Astrocyte of the spinal cord (primary cell): ENCODE results near the gene CNDP2.

Experiments used
- DNase-seq: peaks from one replicate; pipeline ENCODE4 v3.0.0; 2011; ENCODE audit warnings: low read depth, low spot score
- H3K4me3 ChIP-seq: 2 replicates; pipeline ENCODE4 v1.5.1; 2011; ENCODE audit warnings: low read depth, mild to moderate bottlenecking, low read length, moderate library complexity
- CTCF ChIP-seq: IDR thresholded peaks from 2 replicates; pipeline ENCODE4 v1.5.1; 2012; ENCODE audit warnings: low read depth, mild to moderate bottlenecking, low read length, inconsistent platforms
- in situ Hi-C: cut with HindIII; loops from 2 replicates; pipeline ENCODE4 v1.10.0; 2017; ENCODE audit warnings: low sequenced_read_pairs

Gene CNDP2

GRCh38 chr18:74514860-74515495, 18.8 kb downstream of the CNDP2 start:
- in situ Hi-C loops = no loop called here
- DNase-seq = no peak
- H3K4me3 ChIP-seq = no peak overlapping the region
- TF ChIP-seq CTCF = no peak

DNA sequence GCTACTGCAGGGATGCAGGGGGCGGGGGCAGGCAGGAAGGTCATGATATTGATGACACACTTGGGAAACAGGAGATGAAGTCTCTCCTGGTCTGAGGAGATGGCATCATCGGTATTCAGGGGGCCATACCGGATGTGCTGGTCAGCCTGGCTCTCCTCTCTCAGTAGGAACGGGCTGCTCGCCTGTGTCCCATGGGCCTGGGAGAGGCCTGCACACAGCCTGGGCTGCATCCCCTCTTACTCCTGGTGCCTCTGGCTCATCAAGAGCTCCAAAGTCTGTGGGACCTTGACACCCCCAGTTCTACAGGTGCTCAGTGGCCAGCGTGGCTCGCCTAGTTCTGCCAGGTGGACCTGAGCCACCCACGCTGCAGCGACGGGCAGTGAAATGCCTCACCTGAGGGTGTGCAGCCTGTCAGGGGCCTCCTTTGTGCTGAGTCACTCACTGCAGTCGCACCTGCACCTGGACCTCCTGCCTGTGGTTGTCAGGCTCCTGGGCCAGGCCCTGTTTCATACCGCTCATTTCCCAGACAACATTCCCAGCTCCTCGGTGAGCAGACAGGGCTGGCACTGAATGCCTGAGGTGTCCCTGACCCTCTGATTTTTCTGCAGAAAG, 19.6 kb downstream of the CNDP2 start:
- in situ Hi-C loops = no loop called here
- no peak for DNase-seq
- no peak for TF ChIP-seq CTCF
- no peak overlapping the region for H3K4me3 ChIP-seq

DNA sequence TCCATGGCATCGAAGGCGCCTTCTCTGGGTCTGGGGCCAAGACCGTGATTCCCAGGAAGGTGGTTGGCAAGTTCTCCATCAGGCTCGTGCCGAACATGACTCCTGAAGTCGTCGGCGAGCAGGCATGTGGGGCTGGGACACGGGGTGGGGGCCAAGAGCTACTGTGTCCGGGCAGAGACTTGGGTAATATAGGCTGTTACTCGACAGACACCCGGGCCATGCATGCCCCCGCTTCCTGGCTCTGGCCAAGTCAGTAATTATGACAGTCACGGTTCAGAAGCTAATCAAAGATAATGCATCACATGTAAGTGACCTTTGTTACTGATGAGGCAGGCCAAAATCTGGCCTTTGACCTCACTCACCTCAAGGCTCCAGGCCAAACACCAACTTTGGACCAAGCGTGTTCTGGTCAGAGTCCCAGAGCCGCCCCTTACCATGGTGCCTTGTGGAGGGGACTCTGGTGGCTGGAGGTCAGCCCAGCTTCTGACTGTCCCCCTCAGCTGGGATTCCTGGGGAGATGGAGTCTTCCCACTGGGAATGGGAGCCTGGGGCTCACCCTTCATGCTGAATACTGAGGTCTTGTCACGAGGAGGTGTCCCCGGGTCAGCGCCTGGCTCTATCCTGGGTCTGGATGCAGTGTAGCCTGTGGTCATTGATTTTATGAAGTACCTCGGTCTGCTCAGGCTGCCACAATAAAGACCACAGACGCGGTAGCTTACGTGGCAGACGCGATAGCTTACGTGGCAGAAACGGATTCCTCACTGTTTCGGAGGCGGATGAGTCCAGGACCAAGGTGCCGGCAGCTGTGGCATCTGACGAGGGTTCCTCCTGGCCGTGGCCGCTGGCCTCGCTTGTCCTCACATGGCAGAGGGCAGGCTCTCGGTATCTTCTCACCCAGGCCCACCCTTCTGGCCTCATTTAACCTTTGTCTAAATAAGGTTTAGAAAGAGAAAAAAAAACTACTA, 20.4 kb downstream of the CNDP2 start:
- in situ Hi-C loops = no loop called here
- no peak for TF ChIP-seq CTCF
- no peak overlapping the region for H3K4me3 ChIP-seq
- DNase-seq = no peak

GRCh38 chr18:74517236-74517630, 21.1 kb downstream of the CNDP2 start:
- in situ Hi-C loops = no loop called here
- no peak for TF ChIP-seq CTCF
- no peak overlapping the region for H3K4me3 ChIP-seq
- DNase-seq = no peak

- no peak for TF ChIP-seq CTCF
- no peak for DNase-seq
- in situ Hi-C loops = no loop called here
- H3K4me3 ChIP-seq = no peak overlapping the region
Observed at GRCh38 chr18:74518456-74519295, 22.5 kb downstream of the CNDP2 start.
